CD4-positive, CD25-positive, alpha-beta regulatory T cell (primary cell): ENCODE data around the gene CTF1. TPM values are rescaled to one million over a fixed set of nuclear protein-coding genes. Genes with fewer than 3 reads are reported as not detected.

Source experiments
- ATAC-seq, 2 donors: fragments of 150-1000 bp; cut with Tn5 transposase; one replicate each; pipeline ENCODE4 v1.10.0; 2021; ENCODE audit warnings: low read depth in 2 of 2, moderate number of reproducible peaks in 2 of 2, moderate library complexity in 1 of 2
- DNase-seq, 3 donors: peaks; one replicate each; pipeline versions ENCODE4 v3.0.0 to v3.0.0-alpha.2; 2012 to 2022; ENCODE audit warnings: mixed read lengths in 1 of 3
- H3K27ac ChIP-seq: one replicate; pipeline ENCODE4 v1.7.0; 2013; ENCODE audit warnings: mild to moderate bottlenecking, low read length; ENCODE audit not compliant: insufficient read depth, poor library complexity, severe bottlenecking
- H3K27me3 ChIP-seq: one replicate; pipeline ENCODE4 v1.7.0; 2013; ENCODE audit warnings: low read length; ENCODE audit not compliant: control insufficient read depth, insufficient read depth
- H3K36me3 ChIP-seq: one replicate; pipeline ENCODE4 v1.7.0; 2013; ENCODE audit warnings: mild to moderate bottlenecking, low read length, moderate library complexity; ENCODE audit not compliant: control insufficient read depth, insufficient read depth
- H3K4me1 ChIP-seq: 2 replicates; pipeline ENCODE4 v1.7.0; 2013; ENCODE audit warnings: mild to moderate bottlenecking, low read length; ENCODE audit not compliant: insufficient read depth, control insufficient read depth, poor library complexity, severe bottlenecking
- H3K4me3 ChIP-seq: one replicate; pipeline ENCODE4 v1.7.0; 2013; ENCODE audit warnings: low read depth, mild to moderate bottlenecking, low read length, moderate library complexity
- H3K9me3 ChIP-seq, 2 experiments: 1 replicate in 1 of 2; 2 replicates in 1 of 2; pipeline ENCODE4 v1.7.0; 2013; ENCODE audit warnings: low read length in 2 of 2, mild to moderate bottlenecking in 1 of 2, moderate library complexity in 1 of 2; ENCODE audit not compliant: control insufficient read depth in 2 of 2
- H3K27ac Mint-ChIP-seq, 3 donors: one replicate each; pipeline ENCODE4 v1.8.0; 2020 to 2022; ENCODE audit warnings: mild to moderate bottlenecking in 3 of 3, mixed read lengths in 3 of 3, moderate library complexity in 2 of 3
- H3K27me3 Mint-ChIP-seq: one replicate; pipeline ENCODE4 v1.8.0; 2022; ENCODE audit warnings: mild to moderate bottlenecking, mixed read lengths
- H3K36me3 Mint-ChIP-seq: one replicate; pipeline ENCODE4 v1.8.0; 2020; ENCODE audit warnings: mixed read lengths
- H3K4me1 Mint-ChIP-seq, 4 donors: one replicate each; pipeline ENCODE4 v1.8.0; 2020 to 2022; ENCODE audit warnings: mixed read lengths in 4 of 4, mild to moderate bottlenecking in 1 of 4
- H3K4me3 Mint-ChIP-seq, 4 donors: one replicate each; pipeline ENCODE4 v1.8.0; 2020 to 2022; ENCODE audit warnings: mild to moderate bottlenecking in 4 of 4, mixed read lengths in 4 of 4, moderate library complexity in 3 of 4
- H3K9me3 Mint-ChIP-seq, 7 donors: one replicate each; pipeline ENCODE4 v1.8.0; 2020 to 2022; ENCODE audit warnings: mixed read lengths in 7 of 7, mild to moderate bottlenecking in 3 of 7, moderate library complexity in 2 of 7
- polyA plus RNA-seq, 4 donors: library from polyadenylated mRNA; unstranded; fragments of 300-500 nt; fragmentation: Illumina TruSeq; gene quantifications; one replicate each; pipeline ENCODE4 v1.2.3, GENCODE V29; 2021
- total RNA-seq: library from RNA; stranded (reverse); gene quantifications from one replicate; pipeline ENCODE4 v1.2.3, GENCODE V29; 2022

CTF1 gene
- total and polyA plus RNA-seq, 5 donors from 2014 or later, result 0.30 TPM; not detected in 4

GRCh38 chr16:30918614-30919013, 22.2 kb downstream of the CTF1 start:
- ATAC-seq (no peak), DNase-seq (no peak)
- Mint-ChIP-seq H3K9me3 (no peaks in the 10 kb centered on the region), H3K36me3 (no peaks in the 10 kb centered on the region), H3K27ac (no peak overlapping the region), H3K4me3 (no peak overlapping the region), H3K27me3 (peaks cover 5% of the 10 kb centered on the region), H3K4me1 (peaks cover 0 to 12% (median 0%) of the 10 kb centered on the region in 4 donors)
- Histone ChIP-seq H3K27ac (no peak overlapping the region), H3K9me3 (no peaks in the 10 kb centered on the region), H3K36me3 (no peaks in the 10 kb centered on the region), H3K4me3 (no peak overlapping the region), H3K27me3 (no peaks in the 10 kb centered on the region), H3K4me1 (peaks cover 14% of the 10 kb centered on the region)

GRCh38 chr16:30920891-30921290, 24.5 kb downstream of the CTF1 start:
- no peak for ATAC-seq

GRCh38 chr16:30921459-30921747, 25.0 kb downstream of the CTF1 start:
- peaks cover 27% of the 10 kb centered on the region for H3K4me1 ChIP-seq
- Mint-ChIP-seq H3K36me3 (no peaks in the 10 kb centered on the region), H3K9me3 (no peaks in the 10 kb centered on the region), H3K4me3 (peak overlapping the region; percentile 90 to 99 (median 97)), H3K4me1 (peaks cover 0 to 25% (median 7%) of the 10 kb centered on the region in 4 donors), H3K27ac (peak overlapping the region; percentile 97 to 100 (median 99)), H3K27me3 (peaks cover 5% of the 10 kb centered on the region)
- no peaks in the 10 kb centered on the region for H3K27me3 ChIP-seq
- no peak for ATAC-seq
- H3K36me3 ChIP-seq, result no peaks in the 10 kb centered on the region
- no peak overlapping the region for H3K4me3 ChIP-seq
- H3K9me3 ChIP-seq, result no peaks in the 10 kb centered on the region
- no peak for DNase-seq
- peak overlapping the region; percentile 95 for H3K27ac ChIP-seq

More at GRCh38 chr16:30920891-30921290, 24.5 kb downstream of the CTF1 start:
- Histone ChIP-seq H3K4me3 (no peak overlapping the region), H3K36me3 (no peaks in the 10 kb centered on the region), H3K4me1 (peaks cover 27% of the 10 kb centered on the region), H3K27ac (no peak overlapping the region), H3K9me3 (no peaks in the 10 kb centered on the region), H3K27me3 (no peaks in the 10 kb centered on the region)
- H3K4me1 Mint-ChIP-seq, result peaks cover 0 to 20% (median 3%) of the 10 kb centered on the region in 4 donors
- no peaks in the 10 kb centered on the region for H3K9me3 Mint-ChIP-seq
- H3K27me3 Mint-ChIP-seq, result peaks cover 5% of the 10 kb centered on the region
- peak overlapping the region; percentile 78 to 99 (median 93) for H3K4me3 Mint-ChIP-seq
- no peaks in the 10 kb centered on the region for H3K36me3 Mint-ChIP-seq
- peak overlapping the region in 1 of 3 donors; percentile 69 for H3K27ac Mint-ChIP-seq
- no peak for DNase-seq

GRCh38 chr16:30921748-30922419, 25.5 kb downstream of the CTF1 start:
- H3K36me3 ChIP-seq, result no peaks in the 10 kb centered on the region
- peaks cover 5% of the 10 kb centered on the region for H3K27me3 Mint-ChIP-seq
- H3K4me3 Mint-ChIP-seq, result peak overlapping the region; percentile 90 to 99 (median 97)
- H3K9me3 ChIP-seq, result no peaks in the 10 kb centered on the region
- H3K36me3 Mint-ChIP-seq, result no peaks in the 10 kb centered on the region
- no peaks in the 10 kb centered on the region for H3K9me3 Mint-ChIP-seq
- no peaks in the 10 kb centered on the region for H3K27me3 ChIP-seq
- H3K4me3 ChIP-seq, result peak overlapping the region; percentile 73
- peaks cover 27% of the 10 kb centered on the region for H3K4me1 ChIP-seq
- peak overlapping the region; percentile 95 for H3K27ac ChIP-seq
- H3K4me1 Mint-ChIP-seq, result peaks cover 0 to 27% (median 7%) of the 10 kb centered on the region in 4 donors
- DNase-seq (peak; percentile 79 to 87 (median 86)), ATAC-seq (no peak)
- H3K27ac Mint-ChIP-seq, result peak overlapping the region; percentile 97 to 100 (median 99)

- no peaks in the 10 kb centered on the region for H3K36me3 Mint-ChIP-seq
- H3K27me3 ChIP-seq, result no peaks in the 10 kb centered on the region
- peaks cover 27% of the 10 kb centered on the region for H3K4me1 ChIP-seq
- no peaks in the 10 kb centered on the region for H3K9me3 ChIP-seq
- H3K4me3 ChIP-seq, result peak overlapping the region; percentile 98
- DNase-seq, result peak; percentile 100
- H3K4me3 Mint-ChIP-seq, result peak overlapping the region; percentile 90 to 99 (median 97)
- peaks cover 0 to 27% (median 7%) of the 10 kb centered on the region in 4 donors for H3K4me1 Mint-ChIP-seq
- no peaks in the 10 kb centered on the region for H3K36me3 ChIP-seq
- H3K27ac ChIP-seq, result peak overlapping the region; percentile 95
- peak; percentile 74 to 81 for ATAC-seq
- H3K27ac Mint-ChIP-seq, result peak overlapping the region; percentile 97 to 100 (median 99)
- no peaks in the 10 kb centered on the region for H3K9me3 Mint-ChIP-seq
- H3K27me3 Mint-ChIP-seq, result peaks cover 2% of the 10 kb centered on the region
Observed at GRCh38 chr16:30922420-30922959, 26.1 kb downstream of the CTF1 start.

GRCh38 chr16:30922960-30923535, 26.6 kb downstream of the CTF1 start:
- H3K9me3 Mint-ChIP-seq, result no peaks in the 10 kb centered on the region
- no peaks in the 10 kb centered on the region for H3K27me3 Mint-ChIP-seq
- H3K27ac ChIP-seq, result peak overlapping the region; percentile 95
- H3K4me1 Mint-ChIP-seq, result peaks cover 0 to 27% (median 7%) of the 10 kb centered on the region in 4 donors
- DNase-seq (peak; percentile 95 to 99 (median 97)), ATAC-seq (peak; percentile 68 to 71)
- peak overlapping the region; percentile 98 for H3K4me3 ChIP-seq
- peak overlapping the region; percentile 90 to 99 (median 97) for H3K4me3 Mint-ChIP-seq
- no peaks in the 10 kb centered on the region for H3K9me3 ChIP-seq
- peak overlapping the region; percentile 97 to 100 (median 99) for H3K27ac Mint-ChIP-seq
- no peaks in the 10 kb centered on the region for H3K36me3 ChIP-seq
- H3K27me3 ChIP-seq, result no peaks in the 10 kb centered on the region
- peaks cover 27% of the 10 kb centered on the region for H3K4me1 ChIP-seq
- no peaks in the 10 kb centered on the region for H3K36me3 Mint-ChIP-seq

- H3K27me3 ChIP-seq, result no peaks in the 10 kb centered on the region
- peaks cover 0 to 27% (median 7%) of the 10 kb centered on the region in 4 donors for H3K4me1 Mint-ChIP-seq
- no peaks in the 10 kb centered on the region for H3K36me3 ChIP-seq
- ATAC-seq, result no peak
- H3K27ac Mint-ChIP-seq, result peak within 1 kb of the TSS; percentile 97 to 100 (median 99)
- peak in 1 of 3 donors; percentile 19 for DNase-seq
- H3K4me3 Mint-ChIP-seq, result peak within 1 kb of the TSS; percentile 90 to 99 (median 97)
- no peaks in the 10 kb centered on the region for H3K9me3 ChIP-seq
- no peaks in the 10 kb centered on the region for H3K27me3 Mint-ChIP-seq
- peaks cover 27% of the 10 kb centered on the region for H3K4me1 ChIP-seq
- no peaks in the 10 kb centered on the region for H3K36me3 Mint-ChIP-seq
- peak within 1 kb of the TSS; percentile 95 for H3K27ac ChIP-seq
- H3K4me3 ChIP-seq, result peak within 1 kb of the TSS; percentile 98
- no peaks in the 10 kb centered on the region for H3K9me3 Mint-ChIP-seq
Observed at GRCh38 chr16:30923554-30924075, 27.2 kb downstream of the CTF1 start, which contains the start of gene FBXL19. FBXL19 (plus strand) TSS chr16:30923572; CDS start chr16:30925755, 2,183 bp downstream.
